Activated naive CD4-positive, alpha-beta T cell treated with Interleukin-2 at 50 U/mL for 16 hours (primary cell): Measurements from ENCODE around the gene INO80D.
"Not testable (repeated sequence)": the region's sequence is repeated elsewhere in the genome, so short reads cannot be mapped to it uniquely, and the experiment has no call there.

Source experiments
- DNase-seq: peaks from one replicate; pipeline ENCODE4 v3.0.0-alpha.2; 2020

The INO80D gene

DNA sequence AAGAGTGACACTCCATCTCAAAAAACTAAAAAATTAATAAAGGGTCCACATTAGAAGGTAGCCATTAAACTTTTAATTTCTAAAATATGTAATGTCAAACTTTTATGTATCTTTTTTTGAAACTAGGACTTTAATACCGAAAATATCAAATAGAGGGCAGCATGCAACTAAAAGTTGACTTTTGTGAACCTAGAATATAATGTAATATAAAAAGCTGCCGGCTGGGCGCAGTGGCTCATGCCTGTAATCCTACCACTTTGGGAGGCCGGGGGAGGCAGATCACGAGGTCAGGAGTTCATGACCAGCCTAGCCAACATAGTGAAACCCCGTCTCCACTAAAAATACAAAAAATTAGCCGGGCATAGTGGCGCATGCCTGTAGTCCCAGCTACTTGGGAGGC lies 62.8 kb downstream of the INO80D start:
- no peak for DNase-seq

DNA sequence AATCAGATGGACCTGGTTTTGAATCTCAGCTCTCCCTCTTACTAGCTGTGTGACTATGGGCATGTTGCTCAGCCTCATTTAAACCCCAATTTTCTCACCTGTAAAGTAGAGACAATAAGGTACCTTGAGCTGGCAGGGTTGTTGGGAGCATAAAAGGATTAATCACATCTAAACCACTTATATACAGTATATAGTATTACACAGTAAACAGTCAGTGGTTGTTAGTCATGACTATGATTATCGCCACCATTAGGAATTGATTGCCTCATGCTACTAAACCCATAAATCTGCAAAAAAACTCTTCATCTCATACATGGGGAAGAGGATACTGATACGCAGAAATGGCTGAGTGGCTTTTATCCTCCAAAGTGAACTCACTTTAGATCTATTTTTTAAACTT lies 65.8 kb downstream of the INO80D start:
- no peak for DNase-seq

DNA sequence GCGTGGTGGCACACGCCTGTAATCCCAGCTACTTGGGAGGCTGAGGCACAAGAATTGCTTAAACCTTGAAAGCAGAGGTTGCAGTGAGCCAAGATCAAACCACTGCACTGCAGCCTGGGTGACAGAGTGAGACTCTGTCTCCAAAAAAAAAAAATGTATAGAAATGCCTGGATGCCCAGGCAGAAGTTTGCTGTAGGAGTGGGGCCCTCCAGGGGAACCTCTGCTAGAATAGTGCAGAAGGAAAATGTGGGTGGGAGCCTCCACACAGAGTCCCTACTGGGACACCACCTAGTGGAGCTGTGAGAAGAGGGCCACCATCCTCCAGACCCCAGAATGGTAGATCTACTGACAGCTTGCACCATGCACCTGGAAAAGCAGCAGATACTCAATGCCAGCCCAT lies 70.2 kb downstream of the INO80D start:
- DNase-seq, result not testable (repeated sequence)

DNA sequence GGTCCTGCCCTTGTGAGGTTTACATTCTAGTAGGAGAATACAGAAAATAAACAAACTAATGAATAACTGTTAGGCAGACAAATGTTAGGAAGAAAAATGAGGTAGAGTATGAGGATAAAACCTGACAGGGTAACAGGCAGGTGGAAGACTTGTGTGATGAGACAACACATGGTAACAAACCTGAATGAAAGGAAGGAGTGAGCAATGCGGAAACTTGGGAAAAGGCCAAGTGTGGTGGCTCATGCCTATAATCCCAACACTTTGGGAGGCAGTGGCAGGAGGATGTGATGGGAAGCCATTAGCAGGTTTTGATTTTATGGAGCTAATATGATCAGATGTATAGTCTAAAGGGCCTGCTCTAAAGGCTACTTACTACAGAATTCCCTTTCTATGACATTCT lies 74.2 kb downstream of the INO80D start:
- DNase-seq, result no peak

DNA sequence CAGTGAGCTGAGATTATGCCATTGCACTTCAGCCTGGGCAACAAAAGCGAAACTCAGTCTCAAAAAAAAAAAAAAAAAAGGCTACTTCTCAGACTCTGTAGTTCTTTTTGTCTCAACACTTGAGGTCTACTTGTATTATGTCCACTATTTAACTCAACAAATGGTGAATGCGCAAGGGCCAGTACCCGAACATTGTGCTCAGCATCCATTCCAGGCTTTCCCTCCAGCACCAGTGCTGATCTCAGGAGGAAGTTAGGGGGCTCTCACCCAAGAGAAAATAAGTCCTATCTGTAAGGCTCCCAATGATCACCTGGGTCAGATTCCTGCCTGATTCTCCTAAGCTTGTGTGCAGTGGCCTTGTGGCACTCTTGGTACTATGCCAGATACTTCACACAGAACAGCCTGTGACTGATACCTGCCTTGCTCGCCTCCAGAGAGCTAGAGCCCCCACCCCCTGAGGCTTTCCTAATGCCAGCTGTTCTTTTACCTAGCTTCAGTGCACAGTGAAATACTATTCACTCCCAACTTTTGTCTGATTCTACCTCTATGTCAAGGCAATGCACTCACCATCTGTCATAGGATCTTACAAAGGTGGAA lies 74.9 kb downstream of the INO80D start:
- DNase-seq, result no peak

DNA sequence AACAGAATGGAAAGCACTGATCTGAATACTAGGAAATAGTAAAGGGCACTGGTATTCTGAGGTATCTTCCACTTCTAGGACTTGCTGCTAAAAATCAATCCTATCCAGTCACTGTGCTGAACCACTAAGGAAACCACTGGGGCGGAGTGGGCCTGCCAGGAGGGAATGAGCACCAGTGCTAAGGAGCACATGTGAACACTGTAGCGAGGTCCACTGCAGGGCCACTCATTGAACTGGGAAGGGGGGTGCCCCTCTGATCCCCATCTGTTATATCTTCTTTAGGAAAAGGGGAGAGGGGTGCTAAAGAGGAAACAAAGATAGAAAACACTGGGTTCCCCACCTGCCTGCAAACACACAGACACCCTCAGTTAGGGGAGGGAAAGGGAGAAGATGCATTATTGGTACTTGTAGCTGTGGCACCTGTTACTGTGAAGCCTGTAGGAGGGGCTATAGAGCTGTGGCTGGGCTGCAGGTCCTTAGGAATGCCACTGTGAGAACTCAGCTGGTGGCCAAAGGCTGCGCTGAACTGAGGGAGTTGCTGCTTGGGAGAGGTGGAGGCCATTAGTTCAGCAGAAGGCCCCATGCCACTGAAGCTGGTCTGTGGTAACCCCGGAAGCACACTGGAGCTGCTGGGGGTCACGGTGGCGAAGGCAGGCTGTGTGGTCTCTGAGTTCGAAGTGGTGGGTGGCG lies 81.8 kb downstream of the INO80D start:
- DNase-seq, result no peak

DNA sequence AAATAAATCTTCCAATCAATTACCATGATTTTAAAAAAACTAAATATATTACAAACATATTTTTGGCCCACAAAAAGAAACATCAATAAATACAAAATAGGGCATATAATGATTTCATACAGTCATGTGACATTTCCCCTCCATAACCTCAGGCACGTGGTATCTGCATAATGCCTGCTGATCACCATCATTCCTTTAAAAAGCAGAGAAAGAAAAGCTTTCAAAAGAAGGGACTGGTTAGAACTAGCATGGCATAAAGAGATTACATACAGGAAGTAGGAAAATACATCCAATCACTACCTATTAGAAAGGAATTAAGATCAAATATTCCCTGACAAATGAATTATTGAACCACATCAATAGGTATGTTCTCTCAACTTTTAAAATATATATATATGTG lies 83.5 kb downstream of the INO80D start:
- no peak for DNase-seq

DNA sequence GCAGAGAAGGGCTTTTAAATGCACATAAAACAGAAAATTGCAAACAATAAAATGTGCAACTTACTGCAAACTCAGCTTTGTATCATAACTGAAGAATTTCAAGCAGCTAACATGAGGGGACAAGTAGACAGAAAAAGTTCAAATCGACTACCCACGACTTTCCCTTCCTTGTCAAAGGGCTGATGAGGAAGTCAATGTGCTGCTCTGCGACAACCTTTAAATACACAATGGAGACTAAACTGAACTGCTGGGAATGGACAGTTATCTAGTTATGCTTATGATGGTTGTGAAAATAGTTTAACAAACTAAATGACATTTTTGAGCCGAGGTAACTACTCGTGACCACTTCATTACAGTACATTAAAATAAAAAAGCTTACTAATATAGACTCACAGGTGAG lies 84.1 kb downstream of the INO80D start:
- no peak for DNase-seq

DNA sequence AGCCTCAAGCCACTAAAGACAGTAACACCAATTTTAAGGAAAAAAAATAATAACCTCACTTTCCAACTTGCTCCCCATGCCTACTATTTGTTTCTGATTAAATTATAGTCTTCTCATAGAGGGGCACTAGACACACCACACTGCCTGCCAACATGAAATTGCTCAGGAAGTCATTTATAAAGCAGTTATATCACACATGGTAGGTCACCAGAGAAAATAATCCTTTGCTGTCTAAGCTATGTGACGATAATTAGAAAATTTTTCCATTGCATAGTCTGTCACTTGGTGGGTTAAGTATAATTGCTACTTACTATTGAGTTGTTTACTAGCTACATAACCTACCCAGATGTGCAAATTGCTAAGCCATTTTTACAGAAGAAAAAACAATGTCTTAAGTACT lies 85.2 kb downstream of the INO80D start:
- no peak for DNase-seq

DNA sequence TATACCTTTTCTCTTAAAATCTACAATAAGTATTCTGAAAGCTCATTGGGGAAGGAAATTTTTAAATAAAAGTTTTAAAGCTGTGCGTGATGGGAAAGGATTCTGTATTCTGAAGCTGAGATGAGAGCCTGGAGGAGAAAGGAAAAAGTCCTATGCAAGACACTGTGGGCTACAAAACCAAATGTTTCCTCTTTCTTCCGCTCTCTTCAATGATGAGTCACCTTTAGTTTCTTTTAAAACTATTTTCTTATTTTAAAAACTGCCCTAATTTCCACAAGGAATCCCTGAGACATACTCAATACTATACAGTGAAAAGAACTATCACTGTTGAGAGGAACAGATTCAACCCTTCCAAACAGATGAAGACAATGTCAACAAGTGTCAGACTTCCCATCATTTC lies 87.4 kb downstream of the INO80D start:
- no peak for DNase-seq

DNA sequence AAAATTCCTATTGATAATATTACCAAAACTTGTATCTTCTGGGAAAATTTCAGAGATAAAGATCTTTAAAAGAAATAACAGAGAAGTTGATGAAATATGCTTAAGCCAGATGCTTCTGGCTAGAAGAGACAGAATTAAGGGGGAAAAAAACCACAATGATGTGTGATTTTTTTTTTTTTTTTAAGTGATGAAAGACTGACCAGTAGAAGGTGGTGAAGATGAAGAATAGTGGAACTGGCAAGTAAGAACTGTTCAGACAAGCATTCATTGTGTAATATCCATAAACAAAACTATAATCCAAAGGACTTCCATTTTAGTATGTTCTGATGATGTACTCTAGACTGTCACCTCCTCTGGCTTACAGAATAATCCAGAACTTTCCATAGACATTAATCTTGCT lies 89.8 kb downstream of the INO80D start:
- no peak for DNase-seq

DNA sequence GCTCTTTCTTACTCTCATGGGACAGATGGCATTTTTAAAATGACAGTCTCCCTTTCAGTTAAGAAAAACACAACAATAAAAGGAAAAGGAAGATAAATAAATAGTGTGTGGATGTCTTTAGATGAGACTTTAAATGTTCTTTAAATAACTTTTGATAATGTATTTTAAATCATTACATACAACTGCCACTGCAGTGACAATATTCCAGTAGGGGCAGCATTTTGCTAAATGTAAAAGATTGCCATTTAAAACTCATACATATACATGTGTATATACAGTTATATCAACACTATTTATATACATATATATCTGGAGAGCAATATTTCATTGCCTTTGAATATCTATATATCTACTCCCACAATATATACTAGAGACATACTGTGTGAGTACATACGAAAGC lies 90.7 kb downstream of the INO80D start:
- no peak for DNase-seq

DNA sequence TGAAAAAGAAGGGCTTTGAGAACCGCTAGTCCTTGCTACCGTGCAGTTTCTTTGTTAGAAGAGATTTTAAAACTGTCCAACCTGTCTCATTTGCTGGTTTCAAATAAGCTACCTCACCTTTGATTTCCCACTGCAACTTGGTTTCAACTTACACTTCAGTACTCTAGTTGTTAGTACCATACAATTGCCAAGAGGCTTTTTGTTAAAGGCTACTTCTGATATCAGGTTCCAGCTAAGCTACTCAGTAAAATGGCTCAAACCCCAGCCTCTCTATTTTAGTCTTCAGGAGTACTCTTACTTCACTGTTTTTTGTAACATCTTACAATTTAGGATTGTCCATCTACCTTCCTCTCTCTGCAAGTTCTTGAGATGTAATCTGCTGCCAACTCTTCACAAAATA lies 91.6 kb downstream of the INO80D start:
- no peak for DNase-seq

DNA sequence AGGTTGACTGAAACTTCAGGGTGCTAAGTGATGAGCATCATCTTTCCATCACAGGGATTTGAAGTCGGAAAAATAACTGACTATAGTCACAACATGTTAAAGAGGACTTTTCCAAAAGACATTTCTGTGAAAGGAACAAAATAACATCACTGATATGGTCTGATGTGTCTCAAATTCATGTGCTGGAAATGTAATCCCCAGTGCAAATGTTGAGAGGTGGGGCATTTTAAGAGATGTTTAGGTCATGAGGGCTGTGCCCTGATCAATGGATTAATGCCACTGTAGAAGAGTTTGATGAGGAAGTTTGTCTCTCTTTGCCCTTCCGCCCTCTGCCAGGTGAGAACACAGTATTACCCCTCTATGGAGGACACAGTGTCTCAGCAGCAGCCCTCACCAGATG lies 95.9 kb downstream of the INO80D start:
- DNase-seq, result no peak

DNA sequence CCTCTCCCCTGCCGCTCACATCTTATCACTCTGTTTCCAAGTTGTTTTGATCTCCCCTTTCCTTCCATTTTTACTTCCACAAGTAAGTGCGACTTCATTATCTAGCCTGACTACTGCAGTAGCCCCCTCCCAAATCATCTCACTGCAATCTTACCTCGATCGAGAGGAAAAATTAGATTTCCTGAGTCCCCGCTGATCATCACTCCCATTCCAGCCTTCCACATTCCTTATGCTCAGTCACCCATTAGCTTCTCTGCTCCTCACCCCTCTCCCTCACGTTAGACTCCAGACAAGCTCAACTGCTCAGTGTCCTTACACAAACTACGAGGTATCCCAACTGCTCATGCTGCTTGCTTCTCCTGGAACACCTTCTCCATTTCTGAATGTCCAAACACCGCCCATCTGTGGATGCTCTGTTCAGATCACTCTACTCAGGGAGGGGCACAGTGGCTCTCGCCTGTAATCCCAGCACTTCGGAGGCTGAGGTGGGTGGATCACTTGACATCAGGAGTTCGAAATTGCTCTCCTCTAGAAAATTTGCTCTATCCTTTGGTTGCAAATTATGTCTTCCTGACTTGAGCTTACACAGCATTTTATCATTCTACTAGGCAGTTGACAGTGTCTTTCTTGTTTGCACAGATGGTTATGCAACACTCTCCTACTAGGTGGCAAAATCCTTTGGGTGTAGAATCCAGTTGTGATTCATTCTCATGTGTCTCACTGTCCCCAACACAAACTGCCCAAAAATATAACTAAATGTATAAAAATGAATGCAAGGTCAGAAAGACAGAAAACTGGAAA lies 96.5 kb downstream of the INO80D start:
- DNase-seq, result no peak

DNA sequence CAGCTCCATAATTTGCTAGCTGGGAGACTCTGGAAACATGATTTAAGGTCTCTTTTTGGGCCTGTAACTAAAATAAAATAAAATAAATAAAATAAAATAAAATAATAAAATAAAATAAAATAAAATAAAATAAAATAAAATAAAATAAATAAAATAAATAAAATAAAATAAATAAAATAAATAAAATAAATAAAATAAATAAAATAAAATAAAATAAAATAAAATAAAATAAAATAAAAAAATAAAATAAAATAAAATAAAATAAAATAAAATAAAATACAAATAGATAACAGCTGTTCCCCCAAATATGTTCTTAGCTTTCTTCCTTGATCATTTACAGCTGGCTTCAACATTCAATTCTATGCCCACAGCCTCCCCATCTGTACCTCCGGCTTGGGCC lies 97.3 kb downstream of the INO80D start:
- not testable (repeated sequence) for DNase-seq

DNA sequence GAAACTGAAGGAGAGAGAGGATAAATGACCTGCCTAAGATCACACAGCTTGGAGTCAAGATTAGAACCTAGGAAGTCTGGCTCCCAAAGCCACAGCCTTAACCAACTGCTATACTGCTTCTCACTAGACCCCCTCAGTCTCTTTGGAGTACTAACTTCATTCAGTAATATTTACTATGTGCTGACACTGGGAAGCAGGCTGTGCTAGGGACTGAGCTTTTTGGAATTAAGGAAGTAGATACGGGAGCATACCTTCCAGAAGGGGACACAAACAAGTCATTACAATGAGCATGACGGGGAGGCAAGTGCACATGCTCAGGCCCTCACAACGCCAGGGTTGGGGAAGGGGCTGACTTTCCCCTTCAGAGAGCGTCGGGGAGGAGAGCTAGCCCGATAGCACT lies 97.7 kb downstream of the INO80D start:
- DNase-seq, result no peak

DNA sequence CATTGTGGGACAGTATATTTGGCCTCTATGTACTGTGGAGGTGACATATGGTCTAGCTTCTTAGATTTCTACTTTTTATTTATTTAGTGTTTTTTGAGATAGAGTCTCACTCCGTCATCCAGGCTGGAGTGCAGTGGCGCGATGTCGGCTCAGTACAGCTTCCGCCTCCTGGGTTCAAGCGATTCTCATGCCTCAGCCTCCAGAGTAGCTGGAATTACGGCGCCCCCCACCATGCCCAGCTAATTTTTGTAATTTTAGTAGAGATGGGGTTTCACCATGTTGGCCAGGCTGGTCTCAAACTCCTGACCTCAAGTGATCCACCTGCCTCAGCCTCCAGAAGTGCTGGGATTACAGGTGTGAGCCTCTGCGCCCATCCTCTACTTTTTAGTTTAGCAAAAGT lies 99.6 kb downstream of the INO80D start:
- not testable (repeated sequence) for DNase-seq

DNA sequence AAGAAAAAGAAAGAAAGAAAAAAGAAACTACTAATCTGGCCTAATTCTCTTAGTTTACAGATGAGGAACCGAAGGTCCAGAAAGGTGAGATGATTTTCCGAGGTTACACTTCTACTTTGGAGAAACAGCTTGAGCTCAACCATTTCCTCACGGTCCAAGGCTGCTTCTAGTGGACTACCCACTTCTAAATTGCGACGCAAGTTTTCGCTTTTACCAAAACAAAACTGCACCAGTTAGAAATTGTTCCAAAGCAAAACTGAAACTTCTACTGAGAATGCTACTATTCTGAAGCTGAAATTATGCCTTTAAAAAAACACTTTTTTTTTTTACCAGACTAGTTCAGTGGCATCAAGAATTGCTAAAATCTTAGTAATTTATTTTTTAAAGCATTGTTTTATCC lies 101.6 kb downstream of the INO80D start:
- no peak for DNase-seq

DNA sequence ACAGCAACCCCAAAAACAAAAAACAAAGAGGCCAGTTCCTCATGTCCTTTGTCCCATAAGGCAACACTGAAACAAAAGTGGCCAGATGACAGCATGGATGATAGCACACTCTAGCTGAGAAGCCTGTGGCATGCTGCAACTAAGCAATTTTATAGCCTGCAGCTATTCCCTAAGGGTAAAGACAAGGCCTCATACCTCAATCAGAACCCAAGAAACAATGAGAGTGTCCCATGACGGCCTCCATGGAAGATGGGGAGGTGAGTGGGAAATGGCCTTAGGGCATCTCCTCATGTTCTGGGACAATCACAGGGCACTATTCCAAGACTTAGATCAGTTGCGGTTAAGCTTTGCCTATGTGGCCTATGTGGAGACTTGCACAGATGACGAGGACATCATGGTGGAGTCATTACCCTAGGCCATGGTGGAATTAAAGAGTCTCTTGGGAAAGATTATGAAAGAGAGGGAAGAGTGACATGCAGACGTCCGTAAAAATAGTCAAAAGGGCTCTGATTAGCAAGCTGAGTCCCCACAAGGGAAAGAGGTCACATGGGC lies 103.1 kb downstream of the INO80D start:
- DNase-seq, result no peak

DNA sequence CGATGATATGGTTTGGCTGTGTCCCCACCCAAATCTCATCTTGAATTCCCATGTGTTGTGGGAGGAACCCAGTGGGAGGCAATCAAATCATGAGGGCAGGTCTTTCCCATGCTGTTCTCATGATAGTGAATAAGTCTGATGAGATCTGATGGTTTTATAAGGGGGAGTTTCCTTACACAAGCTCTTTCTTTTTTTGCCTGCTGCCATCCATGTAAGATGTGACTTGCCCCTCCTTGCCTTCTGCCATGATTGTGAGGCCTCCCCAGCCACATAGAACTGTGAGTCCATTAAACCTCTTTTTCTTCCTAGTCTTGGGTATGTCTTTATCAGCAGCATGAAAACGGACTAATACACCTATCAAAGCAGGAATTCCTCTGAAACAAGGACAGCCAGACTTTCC lies 107.2 kb downstream of the INO80D start:
- DNase-seq, result not testable (repeated sequence)

DNA sequence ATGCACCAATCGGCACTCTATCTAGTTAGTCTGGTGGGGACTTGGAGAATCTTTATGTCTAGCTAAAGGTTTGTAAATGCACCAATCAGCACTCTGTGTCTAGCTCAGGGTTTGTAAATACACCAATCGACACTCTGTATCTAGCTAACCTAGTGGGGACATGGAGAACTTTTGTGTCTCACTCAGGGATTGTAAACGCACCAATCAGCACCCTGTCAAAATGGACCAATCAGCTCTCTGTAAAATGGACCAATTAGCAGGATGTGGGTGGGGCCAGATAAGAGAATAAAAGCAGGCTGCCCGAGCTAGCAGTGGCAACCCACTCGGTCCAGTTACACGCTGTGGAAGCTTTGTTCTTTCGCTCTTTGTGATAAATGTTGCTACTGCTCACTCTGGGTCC lies 108.3 kb downstream of the INO80D start:
- DNase-seq, result not testable (repeated sequence)

DNA sequence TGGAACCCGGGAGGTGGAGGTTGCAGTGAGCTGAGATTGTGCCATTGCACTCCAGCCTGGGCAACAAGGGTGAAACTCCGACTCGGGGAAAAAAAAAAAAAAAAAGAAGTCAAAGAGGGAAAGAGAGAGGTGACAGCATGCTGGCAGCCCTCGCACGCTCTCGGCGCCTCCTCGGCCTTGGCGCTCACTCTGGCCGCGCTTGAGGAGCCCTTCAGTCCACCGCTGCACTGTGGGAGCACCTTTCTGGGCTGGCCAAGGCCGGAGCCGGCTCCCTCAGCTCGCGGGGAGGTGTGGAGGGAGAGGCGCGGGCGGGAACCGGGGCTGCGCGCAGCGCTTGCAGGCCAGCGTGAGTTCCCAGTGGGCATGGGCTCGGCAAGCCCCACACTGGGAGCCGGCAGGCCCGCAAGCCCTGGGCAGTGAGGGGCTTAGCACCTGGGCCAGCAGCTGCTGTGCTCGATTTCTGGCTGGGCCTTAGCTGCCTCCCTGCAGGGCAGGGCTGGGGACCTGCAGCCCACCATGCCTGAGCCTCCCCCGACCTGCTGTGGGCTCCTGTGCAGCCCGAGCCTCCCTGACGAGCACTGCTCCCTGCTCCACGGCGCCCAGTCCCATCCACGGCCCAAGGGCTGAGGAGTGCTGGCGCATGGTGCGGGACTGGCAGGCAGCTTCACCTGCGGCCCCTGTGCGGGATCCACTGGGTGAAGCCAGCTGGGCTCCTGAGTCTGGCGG lies 108.9 kb downstream of the INO80D start:
- not testable (repeated sequence) for DNase-seq
